Hindlimb muscle (tissue), 1 donor: Measurements from ENCODE around the gene CSTF1. TPM values are rescaled to one million over a fixed set of nuclear protein-coding genes. Genes with fewer than 3 reads are reported as not detected.
A peak's percentile ranks its signal among the peaks of the same experiment; 100 is the strongest.

Experiments used
- DNase-seq: peaks from one replicate; pipeline ENCODE4 v3.0.0-alpha.2; 2013
- polyA plus RNA-seq: library from polyadenylated mRNA; unstranded; fragments of 120-200 nt; gene quantifications from one replicate; pipeline ENCODE4 v1.2.1, GENCODE V29; 2013; ENCODE audit not compliant: insufficient read length

CSTF1 gene
- 24.7 TPM for polyA plus RNA-seq

- DNase-seq, result peak; percentile 99
These were observed at the start of gene CSTF1, which contains the start of gene AURKA for GRCh38 chr20:56392132-56392880. TSS of gene CSTF1 (plus strand) at chr20:56392645. CDS start at chr20:56395553, 2,908 bp downstream. TSS of gene AURKA (minus strand) at chr20:56392215. CDS start at chr20:56388197, 4,018 bp downstream.

DNA sequence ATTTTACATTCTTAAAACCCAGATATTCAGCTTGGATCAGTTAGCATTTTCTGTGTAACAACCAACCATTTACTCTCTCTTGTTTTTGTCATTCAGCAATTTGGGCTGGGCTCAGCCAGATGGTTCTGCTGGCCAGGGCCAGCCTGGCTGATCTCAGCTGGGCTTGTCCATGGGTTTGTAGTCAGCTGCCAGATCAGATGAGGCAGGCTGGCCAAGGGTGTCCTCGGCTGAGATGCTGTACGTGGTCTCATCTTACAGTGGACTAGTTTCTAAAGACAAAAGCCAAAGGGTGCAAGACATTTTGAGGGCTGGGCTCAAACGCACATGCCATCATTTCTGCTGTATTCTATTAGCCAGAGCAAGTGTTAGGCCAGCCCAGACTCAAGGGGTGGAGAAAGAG lies 49.7 kb upstream of the CSTF1 start:
- DNase-seq, result no peak

DNA sequence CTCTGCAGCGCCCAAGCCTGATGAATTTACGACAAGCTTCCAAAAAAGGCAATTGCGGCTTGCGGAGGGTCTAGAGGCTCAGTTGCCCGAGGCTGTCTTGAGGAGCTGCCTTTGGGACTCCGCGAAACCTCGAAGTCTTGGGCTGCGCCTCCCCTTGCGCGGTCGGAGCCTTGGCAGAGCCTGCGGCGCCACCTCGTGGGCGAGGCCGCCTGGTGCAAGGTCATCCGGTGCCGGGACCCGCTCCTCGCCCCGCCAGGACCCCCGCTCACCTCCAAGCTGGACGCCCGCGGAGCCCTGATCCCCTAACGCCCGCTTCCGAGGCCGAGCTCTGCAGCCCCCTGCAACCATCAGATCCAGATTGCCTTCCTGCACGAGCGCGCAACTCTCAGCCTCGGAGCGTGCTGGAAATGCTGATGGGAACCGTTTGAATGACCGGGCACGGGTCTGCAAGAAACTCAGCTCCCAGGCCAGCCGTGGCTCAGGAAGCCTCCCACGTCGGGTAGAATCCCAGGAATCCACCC lies 48.5 kb upstream of the CSTF1 start:
- DNase-seq, result peak; percentile 39

DNA sequence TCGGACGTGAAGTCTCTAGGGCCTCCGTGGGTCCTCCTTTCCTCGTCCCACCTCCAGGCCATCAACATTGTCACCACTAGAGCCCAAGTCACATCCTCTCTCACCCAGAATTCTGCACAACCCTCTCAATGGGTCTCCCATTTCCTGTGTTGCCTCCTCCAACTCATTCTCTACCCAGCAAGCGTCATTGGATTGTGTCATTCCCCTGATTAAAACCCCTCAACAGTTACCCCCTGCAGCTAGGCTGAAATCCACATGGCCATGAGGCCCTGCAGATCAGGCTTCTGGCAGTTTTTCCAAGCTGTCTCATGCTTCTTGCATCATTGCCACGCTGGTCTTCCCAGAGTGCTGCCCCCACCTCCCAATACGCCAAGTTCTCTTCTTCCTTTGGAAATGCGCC lies 46.5 kb upstream of the CSTF1 start:
- no peak for DNase-seq

DNA sequence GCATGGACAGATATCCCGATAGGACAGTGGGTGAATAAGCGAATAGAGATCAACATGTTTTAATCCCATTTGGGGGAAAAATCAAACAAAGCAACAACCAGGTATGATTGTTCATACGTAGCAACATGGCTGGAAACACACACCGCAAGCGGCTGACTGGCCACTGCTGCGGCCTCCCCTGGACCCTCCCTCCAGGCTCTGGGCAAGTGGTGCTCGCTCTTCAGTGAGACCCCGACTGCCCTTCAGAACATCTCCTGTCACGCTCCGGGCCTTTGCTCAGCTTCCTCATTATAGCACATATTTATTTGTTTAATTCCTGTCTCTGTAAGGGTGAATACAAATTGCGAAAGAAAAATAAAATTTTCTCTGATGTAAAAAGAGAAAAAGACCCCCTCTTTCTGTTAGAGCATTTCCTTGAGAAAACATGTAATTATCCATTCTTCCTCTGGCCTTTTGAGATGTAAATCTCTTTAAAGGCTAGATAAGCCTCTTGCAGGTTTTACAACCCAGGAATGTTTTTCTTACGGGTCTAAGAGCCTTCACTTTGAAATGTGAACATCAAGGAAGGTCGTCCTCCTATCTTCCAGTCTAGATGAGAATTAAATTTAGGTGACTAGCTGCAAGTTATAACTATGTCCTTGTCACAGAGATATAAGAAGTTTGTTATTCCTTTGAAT lies 44.7 kb upstream of the CSTF1 start:
- DNase-seq, result no peak

GRCh38 chr20:56348305-56348693 lies 44.1 kb upstream of the CSTF1 start:
- DNase-seq, result no peak

GRCh38 chr20:56348746-56349145 lies 43.7 kb upstream of the CSTF1 start:
- no peak for DNase-seq

GRCh38 chr20:56350842-56351241 lies 41.6 kb upstream of the CSTF1 start:
- DNase-seq, result no peak

DNA sequence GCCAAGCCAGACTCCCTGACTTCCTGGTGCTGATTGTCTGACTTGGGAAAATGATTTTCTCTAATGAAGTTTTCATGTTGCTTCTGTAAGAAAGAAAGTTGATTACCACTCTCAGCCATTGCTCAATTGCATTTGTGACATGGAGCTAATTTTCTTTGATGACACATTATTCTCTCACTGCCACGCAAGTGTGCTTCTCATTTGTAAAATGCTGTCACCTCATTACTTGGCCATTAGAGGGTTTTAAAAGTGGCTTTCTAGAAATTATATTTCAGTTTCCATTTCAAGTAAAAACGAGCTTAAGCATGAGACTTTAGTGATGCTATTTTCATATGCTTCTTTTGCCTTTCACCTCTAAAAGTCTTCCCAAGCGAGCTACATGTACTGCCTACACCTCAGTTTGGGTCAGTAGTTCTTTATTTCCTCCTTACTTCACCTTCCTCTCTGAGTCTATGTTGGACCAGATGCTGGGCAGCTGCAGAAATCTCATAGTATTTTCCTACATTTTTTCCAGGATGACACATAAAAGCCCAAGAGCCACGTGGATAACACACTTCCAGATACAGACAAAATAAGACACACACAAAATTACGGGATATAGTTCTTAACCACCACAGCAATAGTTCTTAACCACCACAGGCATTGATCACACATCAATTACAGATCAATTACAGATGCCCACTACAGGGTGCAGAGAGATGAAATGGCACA lies 39.9 kb upstream of the CSTF1 start:
- no peak for DNase-seq

DNA sequence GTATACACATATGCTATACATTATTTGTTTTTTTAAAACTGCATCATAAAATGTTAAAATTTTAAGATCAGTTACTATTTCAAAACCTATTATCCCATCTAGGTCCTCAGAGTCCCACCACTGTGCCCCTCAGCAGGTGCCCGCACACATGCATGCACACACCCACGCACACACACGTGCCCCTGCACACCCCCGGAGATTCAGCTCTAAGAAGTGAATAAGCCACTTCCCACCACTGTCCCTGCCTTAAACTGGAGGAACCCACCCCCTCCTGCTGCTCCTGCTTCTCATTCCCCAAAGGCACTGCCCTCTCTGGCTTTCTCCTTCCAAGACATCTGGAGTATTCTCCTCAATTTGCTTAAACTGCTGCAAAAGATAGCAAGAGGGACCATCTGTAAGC lies 39.1 kb upstream of the CSTF1 start:
- DNase-seq, result no peak

DNA sequence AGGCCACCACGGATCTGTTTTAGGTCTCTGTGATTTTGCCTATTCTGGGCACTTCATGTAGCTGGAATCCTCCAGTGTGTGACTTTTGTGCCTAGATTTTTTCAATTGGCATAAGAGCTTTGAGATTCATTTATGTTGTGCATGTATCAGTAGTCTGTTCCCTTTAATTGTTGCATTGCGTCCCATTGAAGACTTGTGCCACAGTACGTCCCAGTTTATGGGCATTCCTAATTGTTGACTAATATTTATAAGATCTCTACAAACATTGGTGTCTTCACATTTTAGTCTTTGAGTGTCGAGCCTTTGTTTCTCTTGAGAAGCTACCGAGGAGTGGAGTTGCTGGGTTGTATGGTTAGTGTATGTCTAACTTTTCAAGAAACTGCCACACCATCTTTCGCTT lies 34.4 kb upstream of the CSTF1 start:
- no peak for DNase-seq

DNA sequence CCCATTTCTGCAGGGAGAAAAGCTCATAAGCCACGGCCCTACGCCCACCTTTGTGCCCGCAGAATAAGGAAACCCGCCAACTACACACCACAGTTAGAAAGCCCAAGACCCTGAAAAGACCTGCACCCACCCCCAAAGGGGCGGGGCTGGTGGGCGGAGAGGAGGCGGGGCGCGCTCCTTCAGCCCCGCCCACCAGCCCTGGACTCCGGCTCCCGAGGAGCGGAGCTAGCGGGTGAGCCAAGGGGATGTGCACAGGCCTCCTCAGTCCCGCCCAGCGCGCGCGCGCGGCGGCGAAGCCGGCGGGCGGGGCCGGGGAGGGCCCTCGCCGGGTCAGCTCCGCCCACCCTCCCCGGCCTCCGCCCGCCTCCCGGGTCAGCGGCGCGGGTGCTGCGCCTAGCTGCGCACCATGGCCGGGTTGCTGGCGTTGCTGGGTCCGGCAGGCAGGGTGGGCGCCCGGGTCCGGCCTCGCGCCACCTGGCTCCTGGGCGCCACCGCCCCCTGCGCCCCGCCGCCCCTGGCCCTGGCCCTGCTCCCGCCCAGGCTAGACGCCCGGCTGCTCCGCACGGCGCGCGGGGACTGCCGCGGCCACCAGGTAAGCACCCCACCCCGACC lies 33.7 kb upstream of the CSTF1 start, which contains the start of gene FAM210B:
Gene FAM210B (plus strand): TSS at position 375 of the 612 bp plus-strand sequence. CDS start 32 bp downstream, at position 407.
- peak; percentile 93 for DNase-seq

DNA sequence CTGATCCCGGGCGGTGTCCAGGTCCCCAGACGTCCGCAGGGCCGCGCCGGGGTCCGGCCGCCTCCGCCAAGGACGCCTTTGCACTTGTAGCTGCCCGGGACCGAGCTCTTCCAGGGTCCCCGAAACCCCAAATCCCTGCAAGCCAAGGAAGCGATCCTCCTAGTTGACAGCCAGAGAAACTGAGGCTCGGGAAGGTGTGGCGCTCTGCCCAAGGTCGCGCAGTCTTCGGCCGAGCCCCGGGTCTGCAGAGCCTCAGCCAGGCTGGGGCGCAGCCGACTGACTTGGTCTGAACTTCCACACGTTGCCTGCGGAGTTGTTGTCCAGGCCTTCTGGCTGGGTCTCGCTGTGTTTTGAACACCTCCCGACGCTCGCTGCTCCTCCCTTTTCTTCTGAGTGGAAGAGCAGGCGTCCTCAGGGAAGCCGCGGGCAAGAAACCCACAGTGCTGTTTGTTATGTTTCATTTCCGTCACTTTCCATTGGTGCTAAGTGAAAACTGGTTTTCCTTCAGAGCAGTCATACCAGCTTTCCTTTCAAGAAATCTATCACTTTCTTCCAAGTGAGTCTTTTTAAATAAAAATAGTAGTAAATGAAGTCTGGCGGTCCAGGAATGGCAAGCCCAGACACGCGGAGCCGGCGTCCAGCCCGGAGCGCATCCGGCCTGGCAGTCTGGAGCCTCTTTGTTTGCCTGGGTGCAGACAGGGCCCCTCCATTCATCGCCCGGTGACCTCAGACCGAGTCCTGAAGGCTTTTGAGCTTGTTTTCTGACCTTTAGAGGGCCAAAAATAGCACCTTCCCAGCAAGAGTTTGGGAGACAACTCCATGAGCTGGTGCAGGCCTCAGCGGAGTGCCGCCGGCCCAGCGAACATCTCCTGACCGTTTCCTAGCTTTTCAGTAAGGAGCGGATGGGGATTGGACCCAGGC lies 33.0 kb upstream of the CSTF1 start:
- peak; percentile 73 for DNase-seq

GRCh38 chr20:56360133-56360907 lies 32.1 kb upstream of the CSTF1 start:
- DNase-seq, result no peak

DNA sequence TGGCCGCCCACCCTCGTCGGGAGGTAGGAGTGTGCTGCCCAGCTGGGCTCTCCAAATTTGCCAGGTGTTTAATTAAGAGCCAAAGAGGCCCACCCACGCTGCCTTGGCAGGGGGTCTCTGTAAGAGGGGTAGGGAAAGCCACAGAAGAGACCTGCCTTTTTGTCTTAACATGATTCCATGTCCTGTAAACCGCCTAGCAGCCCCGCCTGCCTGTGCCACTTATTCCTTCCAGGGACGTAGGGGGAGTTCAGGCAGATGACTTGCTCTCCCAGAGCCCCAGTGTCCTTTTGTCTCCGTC lies 31.6 kb upstream of the CSTF1 start:
- DNase-seq, result no peak

- no peak for DNase-seq
These were observed 30.5 kb upstream of the CSTF1 start for GRCh38 chr20:56361900-56362299.

DNA sequence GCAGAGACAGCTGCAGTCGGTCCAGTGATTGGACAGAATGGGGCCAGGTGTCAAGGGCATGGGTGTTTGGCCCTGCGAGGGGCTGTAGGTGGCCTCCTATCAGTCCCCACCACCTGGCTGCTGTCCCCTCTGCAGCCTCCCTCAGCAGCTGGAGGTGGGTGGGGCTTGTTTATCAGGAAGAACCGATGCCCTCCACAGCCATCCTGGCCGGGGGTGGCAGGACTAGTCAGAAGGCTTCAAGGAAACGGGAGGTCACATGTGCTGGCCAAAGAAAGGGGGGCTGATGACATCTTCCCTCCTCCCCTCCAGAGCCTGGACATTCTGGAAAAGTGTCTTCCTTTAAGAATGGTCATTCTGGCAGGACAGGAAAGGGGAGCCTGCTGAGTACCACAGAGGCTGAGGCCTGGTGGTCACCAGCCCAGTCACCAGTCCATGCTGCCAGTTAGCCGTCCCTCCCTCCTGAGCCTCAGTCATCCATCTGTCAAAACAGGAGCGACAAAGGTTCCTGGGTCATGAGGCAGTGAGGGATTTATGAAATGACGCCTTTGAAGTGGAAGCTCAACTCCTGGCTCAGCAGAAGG lies 29.5 kb upstream of the CSTF1 start:
- DNase-seq, result no peak

DNA sequence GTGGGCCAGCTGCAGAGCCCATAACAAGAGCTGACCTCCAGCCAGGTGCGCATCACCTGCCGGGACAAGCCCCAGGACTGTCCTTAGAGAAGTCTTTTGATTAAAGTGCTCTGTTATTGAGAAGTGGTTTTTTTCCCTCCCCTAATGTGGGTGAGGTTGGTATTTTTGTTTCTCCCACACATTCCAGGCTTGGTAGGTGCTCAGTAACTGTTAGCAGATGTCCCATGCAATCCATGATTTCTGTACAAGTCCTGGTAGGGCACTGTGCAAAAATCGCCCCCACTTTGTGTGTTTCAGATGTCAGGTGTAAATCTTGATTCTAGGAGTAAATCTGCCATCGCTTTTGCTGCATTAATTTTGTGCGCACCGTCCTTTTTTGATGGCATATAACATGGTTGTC lies 29.0 kb upstream of the CSTF1 start:
- no peak for DNase-seq

DNA sequence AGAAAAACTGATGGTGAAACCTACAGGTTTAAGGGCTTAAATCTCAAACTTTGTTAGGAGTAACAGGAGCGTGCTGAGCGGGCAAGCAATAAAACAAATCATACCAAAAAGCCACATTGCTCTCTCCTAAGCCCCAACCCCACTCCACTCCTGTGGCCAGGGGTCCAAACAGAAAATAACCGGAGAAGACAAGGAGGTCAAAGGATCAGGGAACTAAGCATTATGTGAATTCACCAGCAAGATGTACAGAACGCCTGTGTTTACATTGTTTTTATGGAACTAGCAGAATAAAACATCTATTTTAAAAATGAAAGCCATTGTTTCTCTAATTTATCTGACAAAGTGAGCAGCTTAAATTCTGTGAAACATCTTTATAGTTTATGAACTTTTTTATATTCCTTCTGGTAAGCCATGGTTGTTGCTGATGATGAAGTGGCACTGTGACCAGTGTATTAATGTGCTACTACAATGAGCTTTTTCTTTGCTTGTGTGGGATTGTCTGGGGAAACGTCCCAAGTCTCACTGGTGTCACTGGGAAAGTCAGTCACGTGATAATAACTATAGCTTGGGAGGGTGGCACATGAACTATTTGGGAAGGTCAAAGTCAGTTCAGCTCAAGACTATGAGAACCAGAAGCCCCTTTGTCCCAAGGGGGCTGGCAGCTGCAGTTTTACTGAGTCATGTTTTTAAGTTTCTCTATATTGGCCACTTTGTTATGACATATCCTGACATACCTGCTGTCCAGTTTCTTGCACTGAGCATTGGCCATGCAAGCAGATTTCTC lies 23.9 kb upstream of the CSTF1 start:
- DNase-seq, result no peak

DNA sequence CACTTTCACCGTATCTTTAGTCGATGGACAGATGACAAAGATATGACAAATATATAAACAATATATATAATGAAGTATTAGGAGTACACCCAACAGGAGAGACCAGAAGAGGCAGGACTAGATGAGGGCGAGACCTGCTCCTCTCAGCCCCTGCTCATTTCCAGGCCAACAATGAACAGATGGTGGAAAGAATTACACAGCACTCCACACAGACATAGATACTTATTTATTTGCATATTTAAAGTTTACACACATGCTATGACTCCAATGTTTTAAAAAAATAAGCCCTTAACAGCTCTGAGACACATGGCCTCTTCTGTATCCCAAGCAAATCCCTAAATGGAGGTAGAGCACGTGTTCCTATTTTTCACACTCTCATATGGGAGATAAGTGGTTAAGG lies 23.3 kb upstream of the CSTF1 start:
- DNase-seq, result no peak
